Cardiac fibroblast (primary cell): ENCODE data around the gene CHST8.

ENCODE experiments used
- DNase-seq, 2 donors: peaks; one replicate each; pipeline versions ENCODE4 v3.0.0 to v3.0.0-alpha.2; 2010; ENCODE audit warnings: low read depth in 2 of 2
- H3K4me3 ChIP-seq, 2 donors: replicated peaks in 1 of 2; 1 replicate in 1 of 2; 2 replicates in 1 of 2; pipeline ENCODE4 v1.5.1; 2011; ENCODE audit warnings: low read depth in 2 of 2, low read length in 2 of 2, mild to moderate bottlenecking in 2 of 2, moderate library complexity in 1 of 2
- TF ChIP-seq, protein P1 (sequence below): IDR thresholded peaks from one replicate; pipeline ENCODE4 v1.5.1; 2011; ENCODE audit warnings: low read depth, mild to moderate bottlenecking, low read length, inconsistent platforms

The CHST8 gene

DNA sequence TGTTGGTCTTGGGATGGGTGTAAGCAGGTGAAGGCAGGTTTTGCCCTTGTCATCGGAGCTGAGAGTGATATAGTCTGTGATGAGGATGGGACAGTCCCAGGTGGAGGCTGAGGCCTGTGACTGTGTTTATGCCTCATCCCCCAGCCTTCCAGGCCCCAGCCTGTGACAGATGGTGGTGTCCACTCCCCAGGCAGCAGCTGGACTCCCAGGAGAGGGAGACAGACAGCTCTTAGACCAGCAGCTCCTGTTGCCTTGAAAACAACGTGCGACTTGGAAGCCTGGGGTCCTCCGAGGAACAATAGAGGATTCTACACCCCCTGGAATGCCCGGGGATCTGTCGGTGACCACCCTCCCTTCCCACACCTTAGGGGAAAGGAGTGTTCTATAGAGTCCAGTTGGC, 63.8 kb downstream of the CHST8 start:
- TF ChIP-seq, protein P1, sequence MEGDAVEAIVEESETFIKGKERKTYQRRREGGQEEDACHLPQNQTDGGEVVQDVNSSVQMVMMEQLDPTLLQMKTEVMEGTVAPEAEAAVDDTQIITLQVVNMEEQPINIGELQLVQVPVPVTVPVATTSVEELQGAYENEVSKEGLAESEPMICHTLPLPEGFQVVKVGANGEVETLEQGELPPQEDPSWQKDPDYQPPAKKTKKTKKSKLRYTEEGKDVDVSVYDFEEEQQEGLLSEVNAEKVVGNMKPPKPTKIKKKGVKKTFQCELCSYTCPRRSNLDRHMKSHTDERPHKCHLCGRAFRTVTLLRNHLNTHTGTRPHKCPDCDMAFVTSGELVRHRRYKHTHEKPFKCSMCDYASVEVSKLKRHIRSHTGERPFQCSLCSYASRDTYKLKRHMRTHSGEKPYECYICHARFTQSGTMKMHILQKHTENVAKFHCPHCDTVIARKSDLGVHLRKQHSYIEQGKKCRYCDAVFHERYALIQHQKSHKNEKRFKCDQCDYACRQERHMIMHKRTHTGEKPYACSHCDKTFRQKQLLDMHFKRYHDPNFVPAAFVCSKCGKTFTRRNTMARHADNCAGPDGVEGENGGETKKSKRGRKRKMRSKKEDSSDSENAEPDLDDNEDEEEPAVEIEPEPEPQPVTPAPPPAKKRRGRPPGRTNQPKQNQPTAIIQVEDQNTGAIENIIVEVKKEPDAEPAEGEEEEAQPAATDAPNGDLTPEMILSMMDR: no peak
- no peak overlapping the region for H3K4me3 ChIP-seq
- no peak for DNase-seq

DNA sequence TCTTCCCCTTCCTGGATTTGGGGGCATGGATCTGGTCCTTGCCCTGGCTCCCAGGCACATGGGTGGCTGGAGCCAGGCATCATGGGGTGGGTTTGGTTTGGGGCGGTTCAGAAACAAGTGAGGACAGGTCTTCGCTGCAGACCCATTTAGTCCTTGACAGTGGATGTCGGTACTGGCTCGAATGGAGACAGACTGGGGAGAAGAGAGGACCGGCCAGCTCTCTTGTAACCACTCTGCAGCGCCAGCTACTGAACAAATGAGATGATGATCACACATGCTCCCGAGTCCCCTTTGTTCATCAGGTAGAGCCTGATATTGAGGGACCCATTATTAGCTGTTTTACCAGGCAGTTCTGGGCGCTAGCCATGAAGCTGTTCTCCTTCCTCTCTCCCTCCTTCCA, 64.5 kb downstream of the CHST8 start:
- DNase-seq: no peak
- H3K4me3 ChIP-seq: no peak overlapping the region
- TF ChIP-seq, protein P1: no peak

DNA sequence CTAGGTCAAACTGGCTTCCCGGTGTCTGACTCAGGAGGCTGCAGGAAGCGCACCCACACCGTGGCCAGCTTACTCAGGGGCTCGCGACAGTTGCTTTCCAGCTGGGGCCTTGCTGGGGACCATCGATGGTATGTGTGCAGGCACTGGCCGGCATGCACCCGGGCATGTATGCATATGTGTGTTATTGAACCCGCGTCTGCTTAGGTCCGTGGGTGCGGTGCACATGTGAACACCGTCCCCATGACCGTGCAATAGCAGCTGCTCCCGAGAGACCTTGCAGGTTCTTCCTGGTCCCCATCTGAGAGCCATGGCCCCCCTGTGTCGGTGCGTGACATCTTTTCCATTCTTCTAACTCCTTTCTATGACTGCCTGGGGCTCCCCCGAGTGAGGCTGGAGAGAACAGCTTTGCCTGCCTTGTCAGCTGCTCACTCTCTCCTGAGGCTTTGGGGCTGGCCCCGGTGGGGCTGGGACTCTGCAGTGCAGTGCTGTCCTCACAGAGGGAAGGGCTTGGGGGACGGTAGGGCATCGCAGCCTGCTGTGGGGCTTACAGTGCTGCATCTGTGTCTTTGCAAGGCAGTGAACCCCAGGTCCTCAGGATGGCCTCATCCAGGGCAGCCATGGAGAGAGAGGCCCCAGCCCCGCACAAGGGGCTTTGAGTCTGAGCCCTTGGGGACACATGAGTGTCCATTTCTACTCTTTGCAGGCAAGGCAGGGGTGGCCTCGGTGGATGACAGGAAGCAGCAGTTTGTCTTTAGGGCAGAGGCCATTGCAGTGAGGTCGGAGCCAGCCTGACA, 65.1 kb downstream of the CHST8 start:
- H3K4me3 ChIP-seq: no peak overlapping the region
- TF ChIP-seq, protein P1: no peak
- DNase-seq: no peak

DNA sequence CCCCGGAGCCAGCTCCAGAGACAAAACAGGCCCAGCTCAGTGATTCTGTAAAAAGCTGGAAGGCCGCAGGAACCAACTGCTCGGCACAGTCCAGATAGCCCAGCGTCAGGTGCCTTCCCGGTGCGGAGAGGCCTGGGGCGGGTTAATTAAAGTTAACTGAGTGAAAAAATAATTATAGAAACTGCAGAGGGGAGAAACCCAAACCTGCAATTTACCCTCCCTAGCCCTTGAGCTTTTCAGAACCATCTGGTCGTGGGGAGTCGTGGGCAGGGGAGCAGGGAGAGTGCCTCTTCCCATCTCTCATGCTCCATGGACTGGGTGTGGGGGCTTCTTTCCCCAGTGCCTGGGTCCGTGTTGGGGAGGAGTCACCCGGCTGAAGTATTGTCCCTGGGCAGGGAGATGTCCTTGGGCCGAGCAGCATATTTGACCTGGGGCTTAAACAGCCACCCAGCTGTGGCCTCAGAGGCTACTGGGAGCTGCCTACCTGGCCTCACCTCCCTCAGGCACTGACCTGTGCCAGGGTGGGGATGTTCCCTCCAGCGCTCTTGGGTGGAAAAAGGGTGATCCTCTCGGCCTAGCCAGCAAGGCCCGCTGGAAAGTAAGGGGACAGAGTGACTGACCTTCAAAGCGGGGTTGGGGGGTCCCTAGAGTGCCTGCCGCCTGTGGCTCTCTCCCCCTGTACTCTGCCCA, 65.9 kb downstream of the CHST8 start:
- H3K4me3 ChIP-seq: no peak overlapping the region
- TF ChIP-seq, protein P1: no peak
- DNase-seq: no peak

DNA sequence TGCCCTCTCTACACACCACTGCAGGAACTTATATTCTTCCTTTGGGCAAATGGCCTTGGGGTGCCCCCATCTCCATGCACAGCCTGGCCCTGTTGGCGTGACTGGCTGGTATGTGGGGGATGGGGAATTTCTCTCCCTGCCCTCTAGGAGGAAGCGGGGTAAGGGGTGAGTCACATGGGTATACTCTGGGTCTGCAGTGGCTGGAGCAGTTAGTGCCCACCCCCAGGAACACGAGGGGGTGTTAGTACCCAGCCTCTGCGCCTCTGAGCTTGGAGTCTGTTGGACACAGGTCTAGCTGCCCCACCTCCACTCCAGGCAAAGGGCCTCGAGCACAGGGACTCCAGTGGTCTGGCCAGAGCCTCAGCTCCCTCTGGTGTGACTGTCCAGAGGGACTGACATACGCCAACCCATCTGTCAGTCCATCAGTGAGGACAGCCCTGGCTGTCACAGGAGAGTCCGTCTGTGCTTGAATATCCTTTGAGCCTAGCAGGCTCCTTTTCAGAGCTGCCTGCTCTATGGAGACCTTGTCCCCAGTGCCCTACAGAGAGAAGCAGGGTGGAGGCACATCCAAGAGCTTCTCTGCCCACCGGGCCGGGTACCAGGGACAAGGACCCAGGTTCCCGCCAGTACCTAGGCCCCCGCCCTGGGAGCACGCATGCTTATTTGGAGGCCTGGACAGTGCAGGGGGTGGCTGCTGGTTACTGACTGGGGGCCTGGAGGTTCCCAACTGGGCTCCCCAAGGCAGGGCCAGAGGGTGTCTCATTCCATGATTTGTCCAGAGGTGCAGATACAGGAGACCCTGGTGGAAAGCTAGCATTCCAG, 66.6 kb downstream of the CHST8 start:
- H3K4me3 ChIP-seq: no peak overlapping the region
- TF ChIP-seq, protein P1: no peak
- no peak for DNase-seq

DNA sequence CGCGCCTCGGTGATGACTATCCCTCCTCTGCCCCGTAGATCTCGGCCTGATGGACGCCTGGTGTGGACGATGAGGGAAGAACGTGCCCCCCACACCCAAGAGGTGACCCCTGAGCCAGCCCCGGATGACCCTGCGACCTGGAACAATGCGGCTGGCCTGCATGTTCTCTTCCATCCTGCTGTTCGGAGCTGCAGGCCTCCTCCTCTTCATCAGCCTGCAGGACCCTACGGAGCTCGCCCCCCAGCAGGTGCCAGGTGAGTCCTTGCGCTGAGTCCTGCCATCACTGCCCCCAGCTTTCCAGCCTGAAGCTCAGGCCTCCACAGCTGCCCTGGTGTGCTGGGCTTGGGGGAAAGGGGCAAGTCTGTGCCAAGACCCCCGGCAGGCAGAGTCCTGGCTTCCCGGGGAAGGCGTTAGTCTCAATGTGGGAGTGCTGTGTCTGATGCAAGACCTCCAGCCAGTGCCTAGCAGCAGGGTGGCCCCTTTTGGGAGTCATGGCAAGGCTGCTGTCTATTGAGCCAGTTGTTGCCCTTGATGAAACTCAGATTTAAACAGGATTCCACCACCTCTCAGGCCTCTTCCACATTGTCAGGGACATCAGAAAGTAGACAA, 67.5 kb downstream of the CHST8 start:
- no peak for DNase-seq
- no peak overlapping the region for H3K4me3 ChIP-seq
- TF ChIP-seq, protein P1: no peak
